ENCODE results near the gene MOB1A.
"Not testable (repeated sequence)": the region's sequence is repeated elsewhere in the genome, so short reads cannot be mapped to it uniquely, and the experiment has no call there.

The MOB1A gene

GRCh38 chr2:74148457-74149246 is 30.0 kb downstream of the MOB1A start:
- no peak for DNase-seq

DNA sequence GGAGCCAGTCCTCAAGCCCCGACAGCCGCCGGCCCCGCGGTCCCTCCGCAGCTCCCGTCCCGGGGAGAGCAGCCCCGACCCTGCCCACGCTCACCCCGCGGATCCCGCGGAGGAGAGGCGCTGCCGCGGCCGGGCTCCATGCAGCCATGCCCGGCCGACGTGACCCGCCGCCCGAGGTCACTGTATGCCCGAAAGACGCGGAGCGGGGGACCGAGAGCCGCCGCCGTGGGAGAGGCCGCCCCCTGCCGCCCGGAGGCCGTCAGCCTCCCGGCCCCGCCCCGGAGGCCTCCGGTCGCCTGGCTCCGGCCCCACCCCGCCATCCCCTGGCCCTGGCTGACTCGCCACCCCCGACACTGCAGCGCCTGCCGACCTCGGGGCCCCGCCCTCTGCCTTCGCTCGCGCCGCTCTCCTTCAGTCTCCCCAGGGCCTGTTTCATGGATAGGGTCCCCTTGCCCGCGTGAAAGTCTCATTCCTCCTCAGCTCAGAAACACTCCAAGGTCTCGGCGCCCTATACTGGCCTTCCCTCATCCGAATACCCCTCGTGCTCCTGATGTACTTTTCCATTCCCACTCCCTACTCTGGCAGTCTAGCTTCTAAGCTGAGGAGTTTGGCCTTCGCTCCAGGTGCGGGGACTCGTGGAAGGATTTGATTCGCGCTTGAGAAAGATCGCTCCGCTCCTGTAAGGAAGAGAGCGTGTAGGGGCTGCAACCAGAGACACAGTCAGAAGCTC is 30.8 kb downstream of the MOB1A start, which contains the start of gene BOLA3:
Gene BOLA3, minus strand, starts transcription at position 186 of the 730 bp plus-strand sequence. Its CDS starts 38 bp downstream, at position 148.
- peak; percentile 91 for DNase-seq

DNA sequence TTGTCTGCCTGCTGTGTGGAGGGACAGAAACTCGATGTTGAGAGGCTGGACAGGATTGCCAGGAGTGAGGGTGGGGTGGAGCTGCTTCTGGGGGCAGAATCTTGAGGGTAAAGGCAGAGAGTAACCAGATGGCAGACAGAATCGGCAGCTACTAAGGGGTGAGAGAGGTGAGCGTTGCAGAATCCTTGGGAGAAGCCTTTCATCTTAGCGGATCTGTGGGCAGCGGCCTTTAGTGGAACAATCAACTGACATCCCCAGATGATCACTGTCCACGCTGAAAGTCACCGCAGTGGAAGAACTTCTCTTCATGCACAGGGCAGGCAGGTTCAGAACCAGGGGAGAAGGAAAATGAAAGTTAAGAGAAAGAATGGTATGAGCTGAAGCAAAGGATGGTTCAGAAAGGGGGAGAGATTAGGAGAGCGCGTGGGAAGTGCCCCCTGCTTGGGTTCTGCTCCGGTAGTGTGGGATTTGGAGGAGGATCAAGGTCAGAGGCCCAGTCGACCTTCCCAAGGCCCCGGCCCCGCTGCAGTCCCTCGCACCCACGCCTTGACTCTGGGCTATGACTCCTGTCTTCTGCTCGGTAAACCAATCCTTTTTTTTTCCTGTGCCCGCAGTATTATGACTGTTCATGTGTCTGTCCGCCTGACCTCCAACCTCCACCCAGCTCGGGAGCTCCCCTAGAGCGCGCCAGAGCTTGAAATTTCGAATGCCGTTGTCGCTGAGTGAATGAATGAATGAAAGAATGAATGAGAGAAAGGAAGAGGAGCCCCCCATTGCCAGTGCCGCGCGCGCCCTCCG is 31.6 kb downstream of the MOB1A start:
- peak; percentile 68 for DNase-seq

DNA sequence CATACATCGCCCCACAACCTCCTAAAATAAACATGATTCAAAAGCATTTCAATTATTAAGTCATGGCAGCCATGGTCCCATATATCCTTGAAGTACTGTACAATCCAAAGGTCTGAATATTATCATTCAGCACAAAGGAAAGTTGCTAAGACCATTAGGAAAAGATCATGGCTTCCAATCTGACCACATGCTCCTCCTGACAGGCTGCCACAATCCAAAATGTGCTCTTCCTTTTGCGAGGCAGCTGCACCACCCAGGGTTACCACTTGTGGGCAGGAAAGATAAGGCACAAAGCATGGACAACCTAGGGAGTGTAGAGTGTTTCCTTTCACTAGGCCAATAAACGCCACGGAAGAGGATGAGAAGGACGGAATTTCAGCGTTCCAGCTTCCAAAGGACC is 36.3 kb downstream of the MOB1A start:
- no peak for DNase-seq

DNA sequence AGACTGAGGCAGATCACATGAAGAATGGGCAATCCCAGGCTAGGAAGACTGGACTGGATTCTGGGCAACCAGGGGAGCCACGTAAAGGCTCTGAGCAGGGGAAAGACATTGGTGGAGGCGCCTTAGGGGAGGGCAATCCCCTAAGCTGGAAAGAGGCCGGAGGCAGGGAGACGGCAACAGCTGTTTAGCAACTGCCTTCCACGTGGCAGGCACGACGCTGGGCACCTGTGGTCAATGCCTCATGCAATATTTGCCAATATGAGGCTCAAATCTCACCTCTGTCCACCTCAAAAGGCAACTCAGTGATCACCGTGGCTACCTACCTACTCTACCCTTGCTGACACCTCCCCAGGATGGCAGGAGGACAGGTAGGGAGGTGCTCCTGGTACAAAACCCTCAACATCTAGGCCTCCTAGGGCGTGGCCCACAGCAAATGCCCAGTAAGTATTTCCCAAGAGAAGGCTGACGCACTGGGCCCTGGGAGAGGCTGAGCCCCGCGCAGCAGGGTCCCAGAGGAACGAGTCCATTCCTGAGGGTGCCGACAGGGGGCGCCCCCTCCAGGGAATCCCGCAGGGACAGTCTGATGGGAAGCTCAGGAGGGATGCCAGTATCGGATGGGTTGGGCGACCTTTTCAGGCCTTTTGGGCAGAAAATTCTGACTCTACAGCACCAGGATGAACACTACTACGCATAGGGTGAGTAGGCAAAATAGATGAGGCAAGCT is 39.9 kb downstream of the MOB1A start:
- no peak for DNase-seq

DNA sequence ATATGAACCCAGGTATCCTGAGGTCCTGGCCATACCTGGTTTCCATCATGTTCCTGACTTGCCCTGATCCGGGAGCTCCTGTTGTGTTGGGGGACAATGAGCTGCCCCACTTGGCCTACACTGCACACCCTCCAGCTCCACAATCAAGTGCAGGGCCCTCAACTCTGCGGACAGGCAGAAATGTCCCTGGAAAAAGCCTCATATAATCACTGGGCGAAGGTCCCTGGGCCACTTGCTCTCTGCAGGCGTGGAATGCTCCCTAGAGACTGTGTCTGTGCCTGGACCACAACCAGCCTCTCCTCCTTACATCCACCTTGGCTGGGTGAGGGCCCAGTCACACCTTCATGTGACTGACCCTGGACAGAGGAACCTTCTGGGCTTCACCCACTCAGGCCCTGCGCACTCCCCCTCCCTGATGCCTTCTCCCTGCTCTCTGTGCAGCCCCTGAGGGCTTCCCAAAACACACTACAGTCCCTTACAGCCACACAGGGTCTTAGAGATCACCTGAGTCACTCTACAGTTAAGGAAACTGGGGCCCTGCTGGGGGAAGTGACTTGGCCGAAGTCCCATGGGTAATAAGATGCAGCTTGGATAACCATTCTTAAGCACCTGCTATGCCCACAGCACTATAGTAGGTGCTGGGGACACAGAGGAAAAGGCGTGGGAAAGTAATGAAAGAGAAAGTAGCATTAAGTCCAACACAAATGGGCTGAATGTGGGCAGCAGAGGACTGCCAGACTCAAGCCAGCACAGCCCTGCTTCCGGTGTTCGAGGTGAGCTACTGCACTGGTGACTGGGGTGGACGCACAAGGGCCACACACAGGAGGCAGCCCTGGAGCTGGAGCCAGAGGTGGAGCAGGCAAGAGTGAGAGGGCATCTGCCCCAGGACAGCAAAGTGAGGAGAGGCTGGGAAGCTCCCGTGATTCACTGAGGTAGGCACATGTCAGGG is 40.8 kb downstream of the MOB1A start:
- DNase-seq, result no peak

DNA sequence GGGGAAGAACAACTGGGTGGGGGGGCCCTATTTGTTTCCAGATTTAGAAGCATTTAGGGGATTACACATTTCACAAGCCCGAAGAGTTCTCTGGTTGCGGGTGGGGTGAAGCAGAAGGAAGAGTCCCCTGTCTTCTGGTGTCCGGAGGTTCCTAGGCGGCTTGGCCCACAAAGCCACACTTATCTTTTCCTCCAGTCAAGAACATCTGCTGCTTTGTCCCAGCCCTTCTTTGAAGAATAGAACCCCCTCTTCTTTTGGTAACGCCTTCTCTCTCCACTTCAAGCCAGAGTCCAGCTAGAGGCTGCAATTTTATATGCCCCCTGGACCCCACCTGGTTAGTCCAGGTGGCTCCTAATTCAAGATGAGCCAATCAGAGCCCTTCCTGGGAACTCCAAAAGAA is 46.8 kb downstream of the MOB1A start:
- no peak for DNase-seq

DNA sequence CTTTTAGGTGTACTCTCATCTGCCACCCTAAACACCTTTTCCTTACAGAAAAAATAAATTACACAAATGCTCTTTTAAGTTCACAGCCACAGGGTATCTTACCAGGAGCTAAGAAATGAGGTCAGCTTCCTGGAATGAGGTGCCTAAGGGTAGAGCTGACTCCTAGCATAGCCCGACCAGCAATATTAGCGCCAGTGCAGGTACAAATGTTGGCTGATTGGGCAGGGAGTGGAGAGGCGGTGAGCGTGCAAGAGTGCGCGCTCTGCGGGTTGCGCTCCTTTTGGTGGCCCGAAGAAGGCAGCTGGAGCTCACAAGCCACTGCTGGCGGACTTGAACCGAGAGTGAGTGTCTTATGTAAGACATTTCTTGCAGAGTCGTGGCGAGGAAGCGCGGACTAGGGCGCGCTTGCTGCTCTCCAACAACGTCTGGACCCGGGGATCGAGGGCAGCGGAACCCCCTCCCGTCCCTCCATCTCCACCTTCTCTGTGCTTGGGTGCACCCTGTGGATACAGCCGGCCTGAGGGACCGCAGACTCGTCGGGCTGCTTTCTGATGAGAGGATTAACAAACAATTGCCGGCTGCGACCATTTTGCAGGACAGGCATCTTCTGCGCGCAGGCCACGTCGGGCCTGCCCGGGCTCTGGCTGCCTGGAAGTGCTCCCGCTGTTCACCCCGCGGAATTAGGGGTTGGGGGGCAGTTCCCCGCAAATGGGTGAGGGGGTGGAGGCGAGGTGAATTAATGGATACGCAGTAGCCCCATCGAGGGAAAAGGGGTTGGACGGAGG is 48.3 kb downstream of the MOB1A start:
- DNase-seq, result no peak

GRCh38 chr2:74128206-74128605 is 50.5 kb downstream of the MOB1A start:
- no peak for DNase-seq

GRCh38 chr2:74123955-74124354 is 54.7 kb downstream of the MOB1A start:
- not testable (repeated sequence) for DNase-seq

DNA sequence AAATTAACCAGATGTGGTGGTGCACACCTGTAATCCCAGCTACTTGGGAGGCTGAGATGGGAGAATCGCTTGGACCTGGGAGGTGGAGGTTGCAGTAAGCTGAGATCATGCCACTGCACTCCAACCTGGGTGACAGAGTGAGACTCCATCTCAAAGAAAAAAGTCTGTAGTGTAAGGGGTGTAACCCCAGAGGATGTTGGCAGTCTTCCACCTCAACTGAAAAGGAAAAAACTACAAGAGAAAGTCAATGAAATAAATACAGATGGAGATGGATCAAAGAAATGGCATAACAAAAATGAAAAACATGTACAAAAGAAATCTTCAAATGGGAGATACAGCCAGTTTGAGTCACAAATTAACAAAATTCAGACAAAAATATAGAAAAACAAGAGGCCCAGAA is 56.8 kb downstream of the MOB1A start:
- DNase-seq, result not testable (repeated sequence)

GRCh38 chr2:74119912-74120825 is 58.5 kb downstream of the MOB1A start:
- DNase-seq, result peak; percentile 89

GRCh38 chr2:74119339-74119738 is 59.3 kb downstream of the MOB1A start:
- no peak for DNase-seq

DNA sequence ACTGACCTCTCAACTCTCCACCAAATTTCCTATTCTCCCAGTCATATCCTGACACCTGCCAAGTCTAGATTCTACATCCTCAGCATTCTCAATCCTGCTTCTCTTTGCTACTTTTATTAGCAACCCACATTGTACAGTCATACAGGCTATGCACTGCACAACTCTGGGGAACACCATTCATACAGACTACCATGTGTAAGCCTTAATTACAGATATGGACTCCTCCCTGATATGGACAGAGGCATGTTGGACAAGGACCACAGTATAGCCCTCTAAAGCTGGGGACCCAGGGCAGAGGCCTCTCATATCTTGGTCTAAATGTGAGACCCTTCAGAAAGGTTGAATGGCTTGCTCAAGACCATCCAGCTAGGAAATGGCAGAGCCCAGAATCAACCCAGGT is 67.3 kb downstream of the MOB1A start:
- DNase-seq, result no peak

DNA sequence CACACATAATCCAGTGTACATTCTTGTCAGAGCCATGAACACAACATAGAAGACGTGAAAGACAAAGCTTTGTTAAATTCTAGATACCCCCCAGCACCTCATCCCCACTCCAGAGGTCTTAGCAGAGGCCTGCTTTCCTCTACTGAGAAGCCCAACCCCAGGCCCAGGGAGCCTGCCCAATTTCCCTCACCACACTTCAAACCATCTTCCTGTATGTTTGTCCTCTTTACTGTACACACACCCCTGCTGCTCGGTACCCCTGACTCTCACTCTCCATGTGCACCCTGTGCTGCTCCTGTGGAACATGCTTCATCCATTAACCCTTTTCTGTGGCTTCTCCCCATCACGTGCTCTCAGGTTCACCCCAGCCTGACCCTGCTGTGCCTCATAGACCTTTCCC is 68.1 kb downstream of the MOB1A start:
- DNase-seq, result no peak

- no peak for DNase-seq
Observed at GRCh38 chr2:74109551-74109950, 69.1 kb downstream of the MOB1A start.

DNA sequence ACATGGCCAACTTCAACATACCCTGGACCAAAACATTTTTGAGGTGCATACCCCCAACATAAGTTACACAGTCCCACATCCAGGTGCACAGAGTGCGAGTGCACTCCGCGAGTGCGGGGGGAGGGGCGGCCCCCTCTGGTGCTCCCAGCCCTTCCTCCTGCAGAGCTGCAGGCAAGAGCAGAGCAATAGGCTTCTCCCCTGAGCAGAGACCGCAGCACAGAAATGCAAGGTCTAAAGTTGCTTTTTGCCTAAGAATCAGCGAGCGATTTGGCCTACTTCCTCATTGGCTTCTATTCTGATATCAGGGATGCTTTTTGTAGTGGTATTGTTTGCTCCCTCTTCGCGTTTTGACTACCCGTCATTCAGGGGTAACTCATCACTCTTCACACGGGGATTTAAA is 71.6 kb downstream of the MOB1A start:
- no peak for DNase-seq

DNA sequence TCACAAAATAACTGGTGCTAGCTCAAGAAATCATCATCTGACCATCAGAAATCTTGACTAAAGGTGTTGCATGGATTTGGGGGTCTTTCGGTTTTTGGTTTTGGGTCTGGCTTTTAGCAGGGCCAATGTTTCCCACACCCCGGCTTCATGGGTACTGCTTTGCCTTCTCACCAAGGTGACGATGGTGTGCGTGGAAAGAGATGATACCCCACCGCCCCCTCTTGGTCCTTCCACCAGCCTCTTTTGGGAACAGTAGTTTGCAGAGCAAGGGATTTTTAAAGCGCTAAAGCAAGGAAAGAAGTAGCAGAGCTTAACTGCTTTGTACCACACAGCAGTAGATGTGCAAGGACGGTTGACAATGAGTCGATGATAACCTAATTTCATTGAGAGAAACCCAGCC is 73.3 kb downstream of the MOB1A start:
- no peak for DNase-seq

- DNase-seq, result no peak
Observed at GRCh38 chr2:74104839-74105238, 73.8 kb downstream of the MOB1A start.

- no peak for DNase-seq
Observed at GRCh38 chr2:74103763-74104162, 74.9 kb downstream of the MOB1A start.

All from activated CD4-positive, alpha-beta T cell treated with anti-CD3 and anti-CD28 coated beads for 48 hours (primary cell).